Subcutaneous adipose tissue (tissue), 4 donors: ENCODE data around the gene SORL1. TPM values are rescaled to one million over a fixed set of nuclear protein-coding genes. Genes with fewer than 3 reads are reported as not detected.

Source experiments
- total RNA-seq, 4 donors: library from RNA; depleted of rRNA; stranded (reverse); fragments of >200 nt; gene quantifications; one replicate each; pipeline ENCODE4 v1.1.0, GENCODE V29; 2016
- TF ChIP-seq, protein P1 (sequence below): fragments of 450-650 bp; IDR thresholded peaks from one replicate; pipeline ENCODE4 v1.5.1; 2016; ENCODE audit warnings: low read depth, mild to moderate bottlenecking, control low read depth, antibody characterized with exemption, moderate library complexity

SORL1 gene
- total RNA-seq, 4 donors from 2014 or later = 4.2 to 10.7 (median 6.6) TPM

DNA sequence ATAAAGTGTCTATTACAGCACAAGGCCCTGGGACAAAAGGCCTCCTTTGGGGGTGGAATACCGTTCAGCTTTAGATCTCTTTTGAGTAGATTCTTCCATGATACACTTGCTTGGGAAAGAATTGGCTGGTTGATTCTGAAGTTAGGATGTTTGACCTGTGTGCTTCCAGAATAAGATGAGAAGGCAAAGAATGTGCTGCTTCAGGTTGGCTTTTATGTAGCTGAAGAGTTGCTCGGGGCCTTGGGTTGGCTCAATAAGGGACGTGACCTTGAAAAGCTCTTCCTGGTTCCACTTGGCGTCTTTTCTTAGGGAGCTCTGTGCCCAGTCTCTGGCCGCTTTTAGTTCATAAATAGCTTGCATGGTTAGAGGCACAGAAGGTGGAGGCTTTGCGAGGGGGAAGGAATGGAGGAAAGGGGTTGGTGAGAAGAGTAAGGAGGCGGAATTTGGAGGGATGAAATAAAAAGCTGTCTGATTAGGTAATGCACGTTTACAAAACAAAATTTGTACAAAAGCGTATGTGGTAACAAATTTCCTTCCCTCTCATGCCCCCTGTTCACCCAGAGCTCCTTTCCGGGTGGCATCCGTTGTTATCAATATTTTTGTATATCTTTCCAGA is 4.8 kb downstream of the SORL1 start:
- TF ChIP-seq, protein P1, sequence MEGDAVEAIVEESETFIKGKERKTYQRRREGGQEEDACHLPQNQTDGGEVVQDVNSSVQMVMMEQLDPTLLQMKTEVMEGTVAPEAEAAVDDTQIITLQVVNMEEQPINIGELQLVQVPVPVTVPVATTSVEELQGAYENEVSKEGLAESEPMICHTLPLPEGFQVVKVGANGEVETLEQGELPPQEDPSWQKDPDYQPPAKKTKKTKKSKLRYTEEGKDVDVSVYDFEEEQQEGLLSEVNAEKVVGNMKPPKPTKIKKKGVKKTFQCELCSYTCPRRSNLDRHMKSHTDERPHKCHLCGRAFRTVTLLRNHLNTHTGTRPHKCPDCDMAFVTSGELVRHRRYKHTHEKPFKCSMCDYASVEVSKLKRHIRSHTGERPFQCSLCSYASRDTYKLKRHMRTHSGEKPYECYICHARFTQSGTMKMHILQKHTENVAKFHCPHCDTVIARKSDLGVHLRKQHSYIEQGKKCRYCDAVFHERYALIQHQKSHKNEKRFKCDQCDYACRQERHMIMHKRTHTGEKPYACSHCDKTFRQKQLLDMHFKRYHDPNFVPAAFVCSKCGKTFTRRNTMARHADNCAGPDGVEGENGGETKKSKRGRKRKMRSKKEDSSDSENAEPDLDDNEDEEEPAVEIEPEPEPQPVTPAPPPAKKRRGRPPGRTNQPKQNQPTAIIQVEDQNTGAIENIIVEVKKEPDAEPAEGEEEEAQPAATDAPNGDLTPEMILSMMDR = no peak

DNA sequence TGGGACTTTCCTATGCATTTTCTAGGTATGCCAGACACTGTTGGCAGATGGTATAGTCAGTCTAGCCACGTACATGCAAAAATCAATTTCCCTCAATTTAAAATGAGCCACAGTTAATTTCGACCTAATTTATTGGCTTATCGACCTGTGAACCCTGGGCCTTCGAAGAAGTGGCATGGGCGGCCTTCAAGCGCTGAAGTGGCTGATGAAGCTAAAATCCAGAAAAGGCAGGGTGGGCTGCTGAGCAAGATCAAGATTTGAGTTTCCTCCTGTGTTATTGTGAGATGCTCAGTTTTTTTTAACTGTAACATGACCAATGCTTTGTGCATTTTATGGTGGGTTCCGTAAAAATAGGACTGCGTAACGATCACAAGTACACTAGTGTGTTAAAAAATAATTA is 6.4 kb downstream of the SORL1 start:
- TF ChIP-seq, protein P1 = no peak

DNA sequence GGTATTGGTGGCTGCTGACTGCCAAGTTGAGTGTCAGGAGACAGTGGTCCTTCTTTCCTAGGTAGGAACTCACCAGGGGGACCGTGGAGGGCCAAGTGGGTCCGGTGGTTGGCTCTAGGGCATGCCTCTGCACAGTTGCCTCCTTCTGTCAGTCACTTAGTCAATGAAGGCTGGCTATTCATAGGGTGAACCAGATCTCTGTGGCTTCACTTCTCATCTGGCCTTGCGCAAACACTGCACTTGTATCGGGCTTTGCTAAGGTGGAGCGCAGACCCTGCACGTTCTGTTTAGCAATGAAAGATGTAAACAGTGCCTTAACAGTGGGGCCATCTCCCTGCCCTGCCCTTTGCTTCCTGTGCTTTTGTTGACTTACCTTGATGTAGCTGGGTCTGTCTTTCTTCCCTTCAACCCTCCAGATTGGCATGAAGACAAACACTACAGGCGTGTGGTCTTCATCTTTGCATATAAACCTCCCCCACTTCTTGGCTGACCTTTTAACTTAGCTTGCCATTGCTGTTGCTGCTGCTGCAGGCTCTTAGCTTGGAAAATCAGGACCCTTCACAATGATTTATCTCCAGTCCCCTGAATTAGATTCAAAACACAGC is 7.4 kb downstream of the SORL1 start:
- TF ChIP-seq, protein P1 = no peak

DNA sequence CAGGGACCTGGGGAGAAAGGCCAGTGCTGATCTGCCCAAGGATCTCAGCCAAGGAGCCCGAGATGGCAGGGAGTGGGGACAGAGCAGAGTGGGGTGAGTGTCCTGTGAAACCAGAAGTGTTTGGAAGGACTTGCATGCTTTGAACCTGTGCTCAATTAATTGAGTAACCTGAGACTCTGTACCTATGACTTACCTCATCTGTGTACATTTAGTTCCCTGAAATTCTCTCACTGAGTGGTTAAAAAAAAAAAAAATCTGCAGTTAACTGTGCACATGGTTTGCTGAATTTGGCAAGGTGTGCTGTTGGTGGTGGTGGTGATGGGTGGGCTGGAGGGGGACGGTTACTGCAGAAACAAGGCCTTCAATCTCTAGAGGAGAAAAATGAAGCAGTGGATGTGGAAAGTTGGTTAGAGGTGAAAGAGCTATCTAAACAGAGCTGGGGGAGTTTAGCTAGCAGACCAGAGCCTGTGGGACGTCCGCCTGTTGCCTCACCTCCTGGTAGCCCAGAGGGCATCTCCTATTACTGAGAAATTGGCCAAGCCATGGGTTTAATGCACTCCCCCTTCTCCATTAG is 8.9 kb downstream of the SORL1 start:
- TF ChIP-seq, protein P1 = no peak

DNA sequence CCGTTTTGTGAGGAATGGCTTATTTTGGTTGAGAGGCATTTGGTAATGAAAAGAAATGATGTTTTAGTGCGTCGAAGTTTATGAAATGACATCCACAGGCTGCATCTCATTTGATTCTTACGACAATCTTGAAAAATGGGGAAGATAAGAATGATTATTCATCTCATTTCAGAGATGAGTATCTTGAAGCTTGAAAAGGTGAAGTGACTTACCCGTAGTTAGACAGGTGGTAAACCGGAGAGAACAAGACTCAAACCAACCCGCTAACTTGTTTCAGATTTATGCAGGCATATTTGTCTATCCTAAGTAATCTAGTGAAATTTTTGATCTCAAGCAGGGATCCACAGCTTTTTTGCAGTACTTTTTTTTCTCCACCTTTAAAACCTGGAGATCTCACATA is 9.7 kb downstream of the SORL1 start:
- TF ChIP-seq, protein P1 = no peak

DNA sequence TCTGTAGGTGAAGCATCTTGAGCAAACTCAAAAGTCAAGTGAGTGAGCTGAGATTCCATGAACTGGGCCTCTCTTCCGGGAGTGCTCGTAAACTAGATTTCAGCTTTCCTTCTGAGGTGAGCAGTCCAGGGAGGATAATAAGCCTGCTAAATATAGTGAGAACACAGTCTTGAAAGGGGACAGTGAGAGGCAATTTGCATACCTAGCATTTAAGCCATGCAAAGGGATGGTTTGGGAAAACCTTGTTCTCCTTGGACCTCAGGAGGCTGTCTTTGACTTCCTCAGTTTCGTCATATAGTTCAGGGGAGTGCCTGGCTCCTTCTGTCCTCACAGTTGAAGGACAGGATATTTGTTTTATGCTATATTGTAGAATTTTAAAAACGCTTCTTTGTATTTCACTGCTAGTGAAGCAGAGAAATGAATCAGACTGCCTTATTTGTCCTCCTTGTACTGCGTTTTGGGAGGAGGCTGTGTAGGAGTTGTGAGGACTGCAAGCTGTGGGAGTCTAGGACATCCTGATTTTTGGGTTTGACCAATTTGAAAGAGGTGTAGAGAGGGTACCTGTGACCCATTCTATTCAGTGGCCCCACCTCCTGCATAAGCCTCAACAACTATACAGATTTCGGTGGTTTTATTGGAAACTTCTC is 11.7 kb downstream of the SORL1 start:
- TF ChIP-seq, protein P1 = no peak

DNA sequence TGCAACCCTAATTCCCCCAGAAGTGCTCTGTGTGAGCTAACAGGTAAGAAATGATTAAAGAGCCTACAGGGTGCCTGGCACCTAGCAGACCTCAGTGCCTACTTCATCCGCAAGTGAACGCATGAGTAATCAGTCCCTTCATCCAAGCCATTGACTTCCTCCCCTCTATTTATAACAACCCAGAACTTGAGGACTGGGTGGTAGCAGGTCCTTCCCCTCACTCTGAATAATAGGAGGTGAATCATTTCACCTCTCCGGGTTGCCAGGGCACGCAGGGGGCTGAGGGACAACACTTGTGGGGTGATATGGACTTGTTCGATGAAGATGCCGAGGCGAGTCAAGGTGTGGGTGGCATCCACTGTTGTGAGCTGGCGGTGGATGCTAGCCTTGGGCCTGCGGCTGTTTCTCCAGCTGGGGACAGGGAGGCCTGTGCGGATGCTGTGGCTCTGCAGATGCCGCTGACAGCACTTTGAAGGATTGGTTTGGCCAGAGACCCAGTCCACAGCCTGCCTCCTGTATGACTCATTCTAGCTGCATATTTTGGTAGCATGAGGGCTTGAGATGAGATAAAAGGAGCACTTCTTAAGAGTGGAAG is 12.3 kb downstream of the SORL1 start:
- TF ChIP-seq, protein P1 = no peak
